Measurements from ENCODE around the gene CLBA1.

DNA sequence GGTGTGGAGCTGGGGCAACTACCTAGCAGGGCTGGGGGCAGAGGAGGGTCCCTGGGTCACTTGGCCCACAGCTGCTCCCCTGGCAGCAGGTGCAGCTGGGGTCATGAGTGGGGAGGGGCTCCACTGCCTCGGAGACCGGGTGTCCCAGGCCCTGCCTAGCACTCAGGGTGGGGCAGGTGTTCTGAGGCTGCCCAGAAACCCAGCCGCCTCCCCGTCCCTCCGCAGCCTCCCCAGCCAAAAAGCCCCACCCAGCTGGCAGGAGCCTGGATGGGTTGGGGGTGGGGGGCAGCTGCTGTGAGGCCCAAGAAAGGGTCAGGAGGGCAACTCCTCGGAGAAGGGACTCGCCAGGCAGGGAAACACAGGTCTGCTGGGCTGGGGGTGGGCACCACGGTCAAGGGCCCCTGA is 18.6 kb upstream of the CLBA1 start:
- TF ChIP-seq, protein P1, sequence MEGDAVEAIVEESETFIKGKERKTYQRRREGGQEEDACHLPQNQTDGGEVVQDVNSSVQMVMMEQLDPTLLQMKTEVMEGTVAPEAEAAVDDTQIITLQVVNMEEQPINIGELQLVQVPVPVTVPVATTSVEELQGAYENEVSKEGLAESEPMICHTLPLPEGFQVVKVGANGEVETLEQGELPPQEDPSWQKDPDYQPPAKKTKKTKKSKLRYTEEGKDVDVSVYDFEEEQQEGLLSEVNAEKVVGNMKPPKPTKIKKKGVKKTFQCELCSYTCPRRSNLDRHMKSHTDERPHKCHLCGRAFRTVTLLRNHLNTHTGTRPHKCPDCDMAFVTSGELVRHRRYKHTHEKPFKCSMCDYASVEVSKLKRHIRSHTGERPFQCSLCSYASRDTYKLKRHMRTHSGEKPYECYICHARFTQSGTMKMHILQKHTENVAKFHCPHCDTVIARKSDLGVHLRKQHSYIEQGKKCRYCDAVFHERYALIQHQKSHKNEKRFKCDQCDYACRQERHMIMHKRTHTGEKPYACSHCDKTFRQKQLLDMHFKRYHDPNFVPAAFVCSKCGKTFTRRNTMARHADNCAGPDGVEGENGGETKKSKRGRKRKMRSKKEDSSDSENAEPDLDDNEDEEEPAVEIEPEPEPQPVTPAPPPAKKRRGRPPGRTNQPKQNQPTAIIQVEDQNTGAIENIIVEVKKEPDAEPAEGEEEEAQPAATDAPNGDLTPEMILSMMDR (IDR thresholded peaks at IDR 0.05): no peak
- TF ChIP-seq POLR2A (IDR thresholded peaks at IDR 0.05): no peak

All from uterus (tissue), 2 donors.